ENCODE results near the gene LACTBL1.

DNA sequence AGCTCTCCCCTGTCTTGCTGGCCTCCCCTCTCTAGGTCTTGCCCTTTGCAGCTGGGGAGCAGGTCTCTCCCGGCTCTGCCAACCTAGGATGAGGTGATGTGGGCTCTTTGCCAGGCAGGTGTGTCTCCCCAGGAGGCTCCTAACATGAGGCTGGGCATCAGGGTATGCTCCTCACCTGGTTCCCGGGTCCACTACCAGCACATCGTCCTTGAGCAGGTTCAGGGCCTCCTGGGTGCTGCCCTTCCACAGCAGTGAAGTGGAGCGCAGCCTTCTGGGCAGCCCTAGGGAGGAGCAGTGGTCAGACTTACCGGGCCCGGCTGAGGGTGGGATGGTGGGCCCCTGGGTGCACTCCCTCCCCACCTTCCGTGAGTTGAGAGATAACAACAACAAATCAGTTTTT is 17.5 kb downstream of the LACTBL1 start:
- TF ChIP-seq, protein P1, sequence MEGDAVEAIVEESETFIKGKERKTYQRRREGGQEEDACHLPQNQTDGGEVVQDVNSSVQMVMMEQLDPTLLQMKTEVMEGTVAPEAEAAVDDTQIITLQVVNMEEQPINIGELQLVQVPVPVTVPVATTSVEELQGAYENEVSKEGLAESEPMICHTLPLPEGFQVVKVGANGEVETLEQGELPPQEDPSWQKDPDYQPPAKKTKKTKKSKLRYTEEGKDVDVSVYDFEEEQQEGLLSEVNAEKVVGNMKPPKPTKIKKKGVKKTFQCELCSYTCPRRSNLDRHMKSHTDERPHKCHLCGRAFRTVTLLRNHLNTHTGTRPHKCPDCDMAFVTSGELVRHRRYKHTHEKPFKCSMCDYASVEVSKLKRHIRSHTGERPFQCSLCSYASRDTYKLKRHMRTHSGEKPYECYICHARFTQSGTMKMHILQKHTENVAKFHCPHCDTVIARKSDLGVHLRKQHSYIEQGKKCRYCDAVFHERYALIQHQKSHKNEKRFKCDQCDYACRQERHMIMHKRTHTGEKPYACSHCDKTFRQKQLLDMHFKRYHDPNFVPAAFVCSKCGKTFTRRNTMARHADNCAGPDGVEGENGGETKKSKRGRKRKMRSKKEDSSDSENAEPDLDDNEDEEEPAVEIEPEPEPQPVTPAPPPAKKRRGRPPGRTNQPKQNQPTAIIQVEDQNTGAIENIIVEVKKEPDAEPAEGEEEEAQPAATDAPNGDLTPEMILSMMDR (IDR thresholded peaks at IDR 0.05), result no peak
- TF ChIP-seq POLR2A (IDR thresholded peaks at IDR 0.05), result no peak

All from Peyer's patch (tissue), 4 donors.